ENCODE measurements around the gene PTPN4.

GRCh38 chr2:119846021-119846420 lies 86.3 kb downstream of the PTPN4 start:
- TF ChIP-seq RAD21 (IDR thresholded peaks at IDR 0.05; ENCODE audit: insufficient read depth, low read depth, low read length) (no peak), CREM (IDR thresholded peaks at IDR 0.05; ENCODE audit: low read depth) (no peak), JUND (IDR thresholded peaks at IDR 0.05; ENCODE audit: low read depth, low read length) (no peak), ZNF274 (IDR thresholded peaks at IDR 0.05; ENCODE audit: insufficient read depth, insufficient read length) (no peak)
- TF ChIP-seq, protein P1, sequence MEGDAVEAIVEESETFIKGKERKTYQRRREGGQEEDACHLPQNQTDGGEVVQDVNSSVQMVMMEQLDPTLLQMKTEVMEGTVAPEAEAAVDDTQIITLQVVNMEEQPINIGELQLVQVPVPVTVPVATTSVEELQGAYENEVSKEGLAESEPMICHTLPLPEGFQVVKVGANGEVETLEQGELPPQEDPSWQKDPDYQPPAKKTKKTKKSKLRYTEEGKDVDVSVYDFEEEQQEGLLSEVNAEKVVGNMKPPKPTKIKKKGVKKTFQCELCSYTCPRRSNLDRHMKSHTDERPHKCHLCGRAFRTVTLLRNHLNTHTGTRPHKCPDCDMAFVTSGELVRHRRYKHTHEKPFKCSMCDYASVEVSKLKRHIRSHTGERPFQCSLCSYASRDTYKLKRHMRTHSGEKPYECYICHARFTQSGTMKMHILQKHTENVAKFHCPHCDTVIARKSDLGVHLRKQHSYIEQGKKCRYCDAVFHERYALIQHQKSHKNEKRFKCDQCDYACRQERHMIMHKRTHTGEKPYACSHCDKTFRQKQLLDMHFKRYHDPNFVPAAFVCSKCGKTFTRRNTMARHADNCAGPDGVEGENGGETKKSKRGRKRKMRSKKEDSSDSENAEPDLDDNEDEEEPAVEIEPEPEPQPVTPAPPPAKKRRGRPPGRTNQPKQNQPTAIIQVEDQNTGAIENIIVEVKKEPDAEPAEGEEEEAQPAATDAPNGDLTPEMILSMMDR (IDR thresholded peaks at IDR 0.05 in 2 of 3, conservative IDR thresholded peaks at IDR 0.05 in 1 of 3; ENCODE audit: control insufficient read depth in 2 of 3, extremely low read depth in 1 of 3, insufficient read depth in 1 of 3, low read depth in 3 of 3, low read length in 3 of 3): no peak

Data from GM12878 (cell line).